Mesendoderm (in vitro differentiated cells): Measurements from ENCODE around the gene MAPK12.
"Not testable (repeated sequence)": the region's sequence is repeated elsewhere in the genome, so short reads cannot be mapped to it uniquely, and the experiment has no call there.

ENCODE experiments used
- DNase-seq: peaks from one replicate; pipeline ENCODE4 v3.0.0; 2013
- H2AK5ac ChIP-seq: 2 replicates; pipeline ENCODE4 v1.6.1; 2013; ENCODE audit warnings: low read length, inconsistent platforms
- H2BK120ac ChIP-seq: 2 replicates; pipeline ENCODE4 v1.6.1; 2013; ENCODE audit warnings: low read depth, mild to moderate bottlenecking, low read length, moderate library complexity, mixed read lengths
- H2BK15ac ChIP-seq: replicated peaks from 2 replicates; pipeline ENCODE4 v1.6.1; 2013; ENCODE audit warnings: low read depth, mild to moderate bottlenecking, moderate library complexity
- H2BK5ac ChIP-seq: 2 replicates; pipeline ENCODE4 v1.6.1; 2013; ENCODE audit warnings: low read length, inconsistent platforms
- H3K18ac ChIP-seq: 2 replicates; pipeline ENCODE4 v1.6.1; 2013; ENCODE audit warnings: mild to moderate bottlenecking, low read length, mixed read lengths
- H3K23ac ChIP-seq: one replicate; pipeline ENCODE4 v1.6.1; 2013; ENCODE audit warnings: low read length
- H3K27ac ChIP-seq: 2 replicates; pipeline ENCODE4 v1.5.1; 2013; ENCODE audit warnings: low read depth, mild to moderate bottlenecking, inconsistent platforms, low read length, moderate library complexity
- H3K27me3 ChIP-seq: 2 replicates; pipeline ENCODE4 v1.6.1; 2013; ENCODE audit warnings: low read length, control low read depth, mild to moderate bottlenecking, inconsistent platforms; ENCODE audit not compliant: insufficient read depth, poor library complexity
- H3K36me3 ChIP-seq: 2 replicates; pipeline ENCODE4 v1.6.1; 2013; ENCODE audit warnings: low read length, inconsistent platforms; ENCODE audit not compliant: control insufficient read depth, insufficient read depth
- H3K4ac ChIP-seq: one replicate; pipeline ENCODE4 v1.6.1; 2013; ENCODE audit warnings: low read depth, mild to moderate bottlenecking, low read length, moderate library complexity
- H3K4me1 ChIP-seq: 2 replicates; pipeline ENCODE4 v1.6.1; 2013; ENCODE audit warnings: low read depth, low read length, inconsistent platforms; ENCODE audit not compliant: control insufficient read depth
- H3K4me2 ChIP-seq: 2 replicates; pipeline ENCODE4 v1.6.1; 2013; ENCODE audit warnings: low read length
- H3K4me3 ChIP-seq: 2 replicates; pipeline ENCODE4 v1.5.1; 2013; ENCODE audit warnings: mild to moderate bottlenecking, low read length
- H3K56ac ChIP-seq: one replicate; pipeline ENCODE4 v1.6.1; 2013; ENCODE audit warnings: low read length
- H3K79me1 ChIP-seq: 2 replicates; pipeline ENCODE4 v1.6.1; 2013; ENCODE audit warnings: low read length, inconsistent platforms
- H3K79me2 ChIP-seq: 2 replicates; pipeline ENCODE4 v1.6.1; 2013; ENCODE audit warnings: mild to moderate bottlenecking, low read length; ENCODE audit not compliant: control insufficient read depth, insufficient read depth
- H3K9ac ChIP-seq: 2 replicates; pipeline ENCODE4 v1.6.1; 2013; ENCODE audit warnings: low read length, inconsistent platforms
- H4K5ac ChIP-seq: one replicate; pipeline ENCODE4 v1.6.1; 2013; ENCODE audit warnings: low read length
- H4K8ac ChIP-seq: one replicate; pipeline ENCODE4 v1.6.1; 2013; ENCODE audit warnings: low read depth, mild to moderate bottlenecking, control low read depth, low read length, moderate library complexity
- whole genome bisulfite sequencing: extraction: QIAGEN DNeasy Blood & Tissue Kit; methylation state at CpG from one replicate; pipeline ENCODE4 v1.1.7; 2013; ENCODE audit warnings: low lambda C conversion rate, missing lambda C conversion rate; ENCODE audit not compliant: insufficient coverage; ENCODE audit errors: extremely low coverage; 5-methylcytosine and 5-hydroxymethylcytosine counted together

MAPK12 gene

DNA sequence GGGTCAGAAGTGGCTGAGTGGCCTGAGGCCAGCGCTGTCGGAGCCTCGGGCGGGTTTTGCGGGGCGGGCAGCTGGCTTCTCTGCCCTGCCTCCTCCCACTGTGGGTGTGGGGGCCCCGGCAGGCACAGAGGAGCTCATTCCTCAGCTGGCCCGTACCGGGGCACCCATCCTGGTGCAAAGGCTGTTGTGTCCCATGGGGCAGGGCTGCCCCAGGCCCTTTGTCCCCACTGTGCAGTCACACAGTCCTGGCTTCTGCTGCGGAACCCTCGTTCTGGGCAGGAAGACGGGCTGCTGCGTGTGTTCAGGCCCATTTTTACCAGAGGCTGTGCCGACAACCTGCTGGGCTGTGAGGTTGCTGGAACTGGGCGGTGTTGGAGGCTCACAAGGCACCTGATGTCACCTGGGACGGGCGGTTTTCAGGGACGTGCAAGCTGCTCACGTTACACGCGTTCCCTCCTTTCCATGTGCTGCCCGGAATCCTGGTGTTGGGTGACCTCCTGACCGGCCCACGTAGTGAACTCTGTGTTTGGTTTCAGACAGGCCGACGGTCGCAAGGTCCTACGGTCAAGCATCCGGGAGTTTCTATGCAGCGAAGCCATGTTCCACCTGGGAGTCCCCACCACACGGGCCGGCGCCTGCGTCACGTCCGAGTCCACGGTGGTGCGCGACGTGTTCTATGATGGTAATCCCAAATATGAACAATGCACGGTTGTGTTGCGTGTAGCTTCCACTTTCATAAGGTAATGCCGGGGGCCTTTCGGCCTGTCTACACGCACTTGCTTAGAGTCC is 55.5 kb downstream of the MAPK12 start:
- DNase-seq = no peak
- Histone ChIP-seq H2BK120ac (no peak overlapping the region), H3K4me2 (no peak overlapping the region), H3K23ac (no peak overlapping the region), H2AK5ac (no peak overlapping the region), H3K79me1 (peaks cover 12% of the 10 kb centered on the region), H3K4me1 (peaks cover 3% of the 10 kb centered on the region), H4K8ac (no peak overlapping the region), H3K56ac (no peak overlapping the region), H3K4ac (no peak overlapping the region), H3K79me2 (peaks cover 7% of the 10 kb centered on the region), H3K9ac (no peak overlapping the region), H3K36me3 (no peaks in the 10 kb centered on the region), H2BK5ac (no peak overlapping the region), H3K27me3 (no peaks in the 10 kb centered on the region), H2BK15ac (no peak overlapping the region), H3K27ac (no peak overlapping the region), H3K18ac (no peak overlapping the region), H3K4me3 (no peak overlapping the region), H4K5ac (no peak overlapping the region)
- WGBS = no CpG with 5 or more reads among the region's 45 CpGs

DNA sequence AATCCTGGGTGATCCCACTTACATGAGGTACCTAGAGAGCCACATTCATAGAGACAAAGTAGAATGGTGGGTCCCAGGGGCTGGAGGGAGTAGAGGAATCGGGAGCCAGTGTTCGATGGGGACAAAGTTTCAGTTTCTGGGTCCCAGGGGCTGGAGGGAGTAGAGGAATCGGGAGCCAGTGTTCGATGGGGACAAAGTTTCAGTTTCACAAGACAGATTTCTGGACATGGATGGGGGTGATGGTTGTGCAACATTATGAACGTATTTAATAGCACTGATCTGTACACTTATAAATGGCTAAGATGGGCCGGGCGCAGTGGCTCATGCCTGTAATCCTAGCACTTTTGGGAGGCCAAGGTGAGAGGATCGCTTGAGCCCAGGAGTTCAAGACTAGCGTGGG is 56.5 kb downstream of the MAPK12 start:
- H3K27me3 ChIP-seq, H3K36me3 ChIP-seq, H3K4me1 ChIP-seq, H2BK120ac ChIP-seq, H3K4me3 ChIP-seq, H4K8ac ChIP-seq, H3K79me2 ChIP-seq, H3K23ac ChIP-seq, H2BK5ac ChIP-seq, H3K4ac ChIP-seq, H2BK15ac ChIP-seq, DNase-seq, H3K56ac ChIP-seq, H3K9ac ChIP-seq, H4K5ac ChIP-seq, H2AK5ac ChIP-seq, H3K18ac ChIP-seq, H3K4me2 ChIP-seq, H3K27ac ChIP-seq: not testable (repeated sequence)
- H3K79me1 ChIP-seq = peaks cover 12% of the 10 kb centered on the region
- no CpG with 5 or more reads among the region's 9 CpGs for WGBS

DNA sequence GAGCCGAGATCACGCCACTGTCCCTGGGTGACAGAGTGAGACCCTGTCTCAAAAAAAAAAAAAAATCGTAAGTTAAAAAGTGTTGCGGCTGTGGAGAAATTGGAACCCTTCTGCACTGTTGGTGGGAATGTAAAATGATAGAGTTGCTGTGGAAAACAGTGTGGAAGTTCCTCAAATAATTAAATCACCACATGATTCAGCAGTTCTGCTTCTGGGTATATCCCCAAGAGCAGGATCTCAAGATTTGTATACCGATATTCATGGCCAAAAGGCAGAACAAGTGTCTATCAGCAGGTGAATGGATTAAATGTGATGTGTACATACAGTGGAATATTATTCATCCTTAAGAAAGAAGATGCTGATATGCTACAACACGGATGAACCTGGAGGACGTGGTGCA is 56.9 kb downstream of the MAPK12 start:
- Histone ChIP-seq H3K56ac (no peak overlapping the region), H3K4me3 (no peak overlapping the region), H2BK120ac (no peak overlapping the region), H4K8ac (no peak overlapping the region), H3K79me2 (peaks cover 7% of the 10 kb centered on the region), H2AK5ac (no peak overlapping the region), H3K36me3 (no peaks in the 10 kb centered on the region), H3K23ac (no peak overlapping the region), H3K79me1 (peaks cover 12% of the 10 kb centered on the region), H3K4me2 (no peak overlapping the region), H3K27ac (no peak overlapping the region), H3K4ac (no peak overlapping the region), H3K4me1 (peaks cover 3% of the 10 kb centered on the region), H2BK5ac (no peak overlapping the region), H3K18ac (no peak overlapping the region), H4K5ac (no peak overlapping the region), H3K27me3 (no peaks in the 10 kb centered on the region), H2BK15ac (no peak overlapping the region), H3K9ac (no peak overlapping the region)
- WGBS = no CpG with 5 or more reads among the region's 7 CpGs
- no peak for DNase-seq

DNA sequence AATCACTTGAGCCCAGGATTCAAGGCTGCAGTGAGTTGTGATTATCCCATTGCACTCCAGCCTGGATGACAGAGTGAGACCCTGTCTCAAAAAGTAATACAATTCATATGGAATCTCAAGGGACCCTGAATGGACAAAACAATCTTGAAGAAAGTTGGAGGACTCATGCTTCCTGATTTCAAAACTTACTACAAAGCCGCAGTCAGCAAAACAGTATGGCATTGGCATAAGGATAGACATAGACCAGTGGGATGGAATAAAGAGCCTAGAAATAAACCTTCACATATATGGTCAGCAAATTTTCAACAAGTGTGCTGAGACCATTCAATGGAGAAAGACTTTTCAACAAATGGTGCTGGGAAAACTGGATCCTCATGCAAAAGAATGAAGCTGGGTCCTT is 58.2 kb downstream of the MAPK12 start:
- DNase-seq = no peak
- Histone ChIP-seq H3K18ac (no peak overlapping the region), H3K36me3 (no peaks in the 10 kb centered on the region), H3K4me3 (no peak overlapping the region), H3K4ac (no peak overlapping the region), H2BK120ac (no peak overlapping the region), H4K5ac (no peak overlapping the region), H2BK15ac (no peak overlapping the region), H3K27ac (no peak overlapping the region), H3K23ac (no peak overlapping the region), H3K9ac (no peak overlapping the region), H3K79me1 (peaks cover 12% of the 10 kb centered on the region), H3K4me1 (peaks cover 3% of the 10 kb centered on the region), H3K56ac (no peak overlapping the region), H3K4me2 (no peak overlapping the region), H3K79me2 (peaks cover 7% of the 10 kb centered on the region), H3K27me3 (no peaks in the 10 kb centered on the region), H2BK5ac (no peak overlapping the region), H4K8ac (no peak overlapping the region), H2AK5ac (no peak overlapping the region)
- WGBS = no CpG with 5 or more reads among the region's 1 CpG
